Spleen (tissue), 7 donors: Measurements from ENCODE around the gene HMX1.

Experiments
- POLR2A ChIP-seq, 3 donors: fragments of 450-650 bp; IDR thresholded peaks; one replicate each; pipeline ENCODE4 v1.5.1; 2017; ENCODE audit warnings: antibody characterized with exemption in 3 of 3, mild to moderate bottlenecking in 1 of 3
- POLR2AphosphoS5 ChIP-seq, 3 donors: sonication (generic); formaldehyde crosslinking; IDR thresholded peaks; one replicate each; pipeline ENCODE4 v1.5.1; 2017; ENCODE audit warnings: antibody characterized with exemption in 3 of 3
- TF ChIP-seq, protein P1 (sequence below), 11 experiments: fragments of 200-600 bp in 7 of 11; fragments of 450-650 bp in 4 of 11; sonication (generic) in 4 of 11; IDR thresholded peaks in 8 of 11; conservative IDR thresholded peaks in 3 of 11; 1 replicate in 7 of 11; 2 replicates in 4 of 11; pipeline versions ENCODE4 v1.4.0 to v1.8.0; 2016 to 2021; ENCODE audit warnings: antibody characterized with exemption in 11 of 11, inconsistent platforms in 4 of 11, mild to moderate bottlenecking in 1 of 11
- donor health status: DM: no; HTN: no; CAD: no; lungs with moderate emphysema.
- donor health status: DM: no; HTN: no; CAD: no.
- donor health status: DM: no; HTN: no; CAD: no.

DNA sequence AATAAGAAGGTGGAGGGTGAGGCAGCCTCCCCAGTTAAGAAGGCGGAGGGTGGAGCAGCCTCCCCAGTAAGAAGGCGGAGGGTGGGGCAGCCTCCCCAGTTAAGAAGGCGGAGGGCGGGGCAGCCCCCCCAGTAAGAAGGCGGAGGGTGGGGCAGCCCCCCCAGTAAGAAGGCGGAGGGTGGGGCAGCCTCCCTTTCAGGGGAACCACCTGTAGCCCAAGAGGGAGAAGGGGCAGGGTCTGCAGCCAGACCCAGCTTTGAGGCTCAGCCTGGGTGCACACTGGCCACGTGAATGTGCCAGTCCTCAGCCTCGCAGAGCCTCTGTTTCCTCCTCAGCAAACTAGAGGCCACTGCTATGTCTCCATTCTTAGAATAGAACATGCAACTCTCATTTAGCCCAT lies 52.6 kb downstream of the HMX1 start:
- TF ChIP-seq, protein P1, sequence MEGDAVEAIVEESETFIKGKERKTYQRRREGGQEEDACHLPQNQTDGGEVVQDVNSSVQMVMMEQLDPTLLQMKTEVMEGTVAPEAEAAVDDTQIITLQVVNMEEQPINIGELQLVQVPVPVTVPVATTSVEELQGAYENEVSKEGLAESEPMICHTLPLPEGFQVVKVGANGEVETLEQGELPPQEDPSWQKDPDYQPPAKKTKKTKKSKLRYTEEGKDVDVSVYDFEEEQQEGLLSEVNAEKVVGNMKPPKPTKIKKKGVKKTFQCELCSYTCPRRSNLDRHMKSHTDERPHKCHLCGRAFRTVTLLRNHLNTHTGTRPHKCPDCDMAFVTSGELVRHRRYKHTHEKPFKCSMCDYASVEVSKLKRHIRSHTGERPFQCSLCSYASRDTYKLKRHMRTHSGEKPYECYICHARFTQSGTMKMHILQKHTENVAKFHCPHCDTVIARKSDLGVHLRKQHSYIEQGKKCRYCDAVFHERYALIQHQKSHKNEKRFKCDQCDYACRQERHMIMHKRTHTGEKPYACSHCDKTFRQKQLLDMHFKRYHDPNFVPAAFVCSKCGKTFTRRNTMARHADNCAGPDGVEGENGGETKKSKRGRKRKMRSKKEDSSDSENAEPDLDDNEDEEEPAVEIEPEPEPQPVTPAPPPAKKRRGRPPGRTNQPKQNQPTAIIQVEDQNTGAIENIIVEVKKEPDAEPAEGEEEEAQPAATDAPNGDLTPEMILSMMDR (IDR thresholded peaks at IDR 0.05 in 8 of 11, conservative IDR thresholded peaks at IDR 0.05 in 3 of 11): no peak
- no peak for TF ChIP-seq POLR2AphosphoS5 (IDR thresholded peaks at IDR 0.05)
- no peak for TF ChIP-seq POLR2A (IDR thresholded peaks at IDR 0.05)
